ENCODE data around the gene NFATC2. TPM values are rescaled to one million over a fixed set of nuclear protein-coding genes. Genes with fewer than 3 reads are reported as not detected.

NFATC2 gene
- total RNA-seq, 4 donors from 2014 or later: 8.8 to 15.6 (median 13.0) TPM

GRCh38 chr20:51505566-51505965 lies 37.0 kb downstream of the NFATC2 start:
- WGBS: 94% methylated on average over 12 of the region's 12 CpGs
- H3K4me1 ChIP-seq: no peaks in the 10 kb centered on the region
- H3K9me3 ChIP-seq: no peaks in the 10 kb centered on the region
- TF ChIP-seq POLR2AphosphoS5 (IDR thresholded peaks at IDR 0.05): no peak
- TF ChIP-seq EP300 (IDR thresholded peaks at IDR 0.05): no peak
- TF ChIP-seq POLR2A (IDR thresholded peaks at IDR 0.05; ENCODE audit: low read depth): no peak
- no peak for TF ChIP-seq CTCF (IDR thresholded peaks at IDR 0.05)
- H3K27me3 ChIP-seq: no peaks in the 10 kb centered on the region
- intact Hi-C loops (cut with DNase I): no loop called here
- no peak overlapping the region for H3K27ac ChIP-seq (replicated peaks in 1 of 4)
- no peak overlapping the region for H3K4me3 ChIP-seq
- DNase-seq (ENCODE audit: extremely low spot score): no peak
- peaks cover 0 to 9% (median 4%) of the 10 kb centered on the region in 4 donors for H3K36me3 ChIP-seq

GRCh38 chr20:51503376-51503775 lies 39.1 kb downstream of the NFATC2 start:
- Histone ChIP-seq H3K27ac (replicated peaks in 1 of 4) (no peak overlapping the region), H3K27me3 (no peaks in the 10 kb centered on the region), H3K36me3 (peaks cover 0 to 9% (median 4%) of the 10 kb centered on the region in 4 donors), H3K4me3 (no peak overlapping the region), H3K4me1 (peaks cover 1 to 2% (median 2%) of the 10 kb centered on the region in 4 donors), H3K9me3 (no peaks in the 10 kb centered on the region)
- DNase-seq (ENCODE audit: extremely low spot score): no peak
- 100% methylated on average over 3 of the region's 4 CpGs for WGBS
- intact Hi-C loops (cut with DNase I): no loop called here
- TF ChIP-seq POLR2AphosphoS5 (IDR thresholded peaks at IDR 0.05) (no peak), POLR2A (IDR thresholded peaks at IDR 0.05; ENCODE audit: low read depth) (no peak), EP300 (IDR thresholded peaks at IDR 0.05) (no peak), CTCF (IDR thresholded peaks at IDR 0.05) (no peak)

- no peak for DNase-seq (ENCODE audit: extremely low spot score)
- Histone ChIP-seq H3K4me1 (peaks cover 10 to 26% (median 16%) of the 10 kb centered on the region in 4 donors), H3K4me3 (no peak overlapping the region), H3K27me3 (no peaks in the 10 kb centered on the region), H3K36me3 (peaks cover 0 to under 1% (median under 1%) of the 10 kb centered on the region in 4 donors), H3K9me3 (no peaks in the 10 kb centered on the region), H3K27ac (replicated peaks in 1 of 4) (no peak overlapping the region)
- TF ChIP-seq EP300 (IDR thresholded peaks at IDR 0.05): no peak
- TF ChIP-seq POLR2AphosphoS5 (IDR thresholded peaks at IDR 0.05): no peak
- TF ChIP-seq CTCF (IDR thresholded peaks at IDR 0.05): no peak
- no peak for TF ChIP-seq POLR2A (IDR thresholded peaks at IDR 0.05; ENCODE audit: low read depth)
- 83% methylated on average over 1 of the region's 1 CpG for WGBS
- intact Hi-C loops (cut with DNase I): no loop called here
Measured at GRCh38 chr20:51500936-51501335, 41.6 kb downstream of the NFATC2 start.

GRCh38 chr20:51500311-51500710 lies 42.2 kb downstream of the NFATC2 start:
- Histone ChIP-seq H3K36me3 (no peaks in the 10 kb centered on the region), H3K4me1 (peaks cover 10 to 29% (median 16%) of the 10 kb centered on the region in 4 donors), H3K27me3 (no peaks in the 10 kb centered on the region), H3K9me3 (no peaks in the 10 kb centered on the region), H3K27ac (replicated peaks in 1 of 4) (no peak overlapping the region), H3K4me3 (no peak overlapping the region)
- WGBS: 51% methylated on average over 3 of the region's 3 CpGs
- TF ChIP-seq POLR2A (IDR thresholded peaks at IDR 0.05; ENCODE audit: low read depth) (no peak), EP300 (IDR thresholded peaks at IDR 0.05) (no peak), CTCF (IDR thresholded peaks at IDR 0.05) (no peak), POLR2AphosphoS5 (IDR thresholded peaks at IDR 0.05) (no peak)
- DNase-seq (ENCODE audit: extremely low spot score): no peak
- intact Hi-C loops (cut with DNase I): no loop called here

Data from esophagus muscularis mucosa (tissue), 4 donors.